A549 (cell line): ENCODE data around the gene PRR14. TPM values are rescaled to one million over a fixed set of nuclear protein-coding genes. Genes with fewer than 3 reads are reported as not detected.

Source experiments
- ATAC-seq, 2 experiments: fragments of 200-7000 bp in 1 of 2; fragments of >200 bp in 1 of 2; cut with Nextera tagmentation in 1 of 2; cut with Tn5 transposase in 1 of 2; 3 replicates each; pipeline versions ENCODE4 v1.8.0 to v1.9.1; 2018 to 2020; ENCODE audit warnings: mild to moderate bottlenecking in 1 of 2, moderate library complexity in 1 of 2
- CTCF ChIA-PET: fragments of 300-600 bp; sonication (Branson Sonifier 250); formaldehyde crosslinking; extraction: SDS; loops from one replicate; lab custom pipeline; 2021; ENCODE audit warnings: antibody characterized with exemption, inconsistent platforms; lab: Yijun Ruan, JAX
- POLR2A ChIA-PET: fragments of 350-600 bp; formaldehyde crosslinking; extraction: SDS; loops from one replicate; lab custom pipeline; 2021; ENCODE audit warnings: antibody characterized with exemption, inconsistent platforms; lab: Yijun Ruan, JAX
- DNase-seq, 2 experiments: peaks; one replicate each; pipeline versions ENCODE4 v3.0.0 to v3.0.0-alpha.2; 2011 to 2016; ENCODE audit warnings: low read depth in 1 of 2, low spot score in 1 of 2
- FAIRE-seq: peaks from 2 replicates; lab custom pipeline; 2011; peaks lifted over from hg19 to GRCh38; lab: Jason Lieb, UNC
- H3K27ac ChIP-seq, 2 experiments: fragments of >200 bp; sonication (Bioruptor Twin); formaldehyde crosslinking; 3 replicates each; pipeline ENCODE4 v1.5.1; 2016 to 2017
- H3K4me1 ChIP-seq: fragments of >200 bp; sonication (Bioruptor Twin); formaldehyde crosslinking; 3 replicates; pipeline ENCODE4 v1.6.1; 2016
- H3K4me2 ChIP-seq: fragments of >200 bp; sonication (Bioruptor Twin); formaldehyde crosslinking; 3 replicates; pipeline ENCODE4 v1.6.1; 2016
- H3K4me3 ChIP-seq: fragments of >200 bp; sonication (Bioruptor Twin); formaldehyde crosslinking; 3 replicates; pipeline ENCODE4 v1.5.1; 2016
- H3K9me3 ChIP-seq: fragments of >200 bp; sonication (Bioruptor Twin); formaldehyde crosslinking; 3 replicates; pipeline ENCODE4 v1.6.1; 2016
- BHLHE40 ChIP-seq: IDR thresholded peaks from 2 replicates; pipeline ENCODE4 v1.6.1; 2012; ENCODE audit warnings: low read depth, low read length, inconsistent platforms
- CBX2 ChIP-seq: fragments of 200-600 bp; sonication (generic); IDR thresholded peaks from 2 replicates; pipeline ENCODE4 v1.6.1; 2016; ENCODE audit warnings: low read depth, mild to moderate bottlenecking, borderline replicate concordance
- CEBPB ChIP-seq, 2 experiments: fragments of >200 bp in 1 of 2; sonication (Bioruptor Twin) in 1 of 2; formaldehyde crosslinking in 1 of 2; IDR thresholded peaks; 2 replicates each; pipeline ENCODE4 v1.6.1; 2012 to 2016
- CTCF ChIP-seq: fragments of >200 bp; sonication (Bioruptor Twin); formaldehyde crosslinking; IDR thresholded peaks from 3 replicates; pipeline ENCODE4 v1.5.1; 2016
- EHF ChIP-seq: fragments of 250-450 bp; sonication (Bioruptor Pico); IDR thresholded peaks from 2 replicates; pipeline ENCODE4 v1.5.0; 2020; ENCODE audit warnings: mild to moderate bottlenecking
- EHMT2 ChIP-seq: fragments of 200-600 bp; sonication (generic); IDR thresholded peaks from 2 replicates; pipeline ENCODE4 v1.6.1; 2016; ENCODE audit warnings: antibody characterized with exemption, low read depth, mild to moderate bottlenecking, moderate library complexity
- EP300 ChIP-seq, 2 experiments: fragments of >200 bp; sonication (Bioruptor Twin); formaldehyde crosslinking; IDR thresholded peaks; 2 replicates in 1 of 2; 3 replicates in 1 of 2; pipeline ENCODE4 v1.6.1; 2016 to 2017
- HES2 ChIP-seq: fragments of >200 bp; sonication (Bioruptor Twin); formaldehyde crosslinking; IDR thresholded peaks from 2 replicates; pipeline ENCODE4 v1.6.1; 2016
- HEYL ChIP-seq: fragments of 250-450 bp; sonication (Bioruptor Pico); IDR thresholded peaks from 2 replicates; pipeline ENCODE4 v1.8.0; 2021; ENCODE audit warnings: mild to moderate bottlenecking, moderate library complexity
- JUNB ChIP-seq: fragments of >200 bp; sonication (Bioruptor Twin); formaldehyde crosslinking; IDR thresholded peaks from 2 replicates; pipeline ENCODE4 v1.6.1; 2016
- MAX ChIP-seq: IDR thresholded peaks from 2 replicates; pipeline ENCODE4 v1.6.1; 2012
- MAZ ChIP-seq: fragments of 150-350 bp; IDR thresholded peaks from 2 replicates; pipeline ENCODE4 v1.6.1; 2014; ENCODE audit warnings: antibody characterized with exemption, low read depth, low read length, borderline replicate concordance
- PBX3 ChIP-seq: IDR thresholded peaks from 2 replicates; pipeline ENCODE4 v1.6.1; 2012
- POLR2A ChIP-seq: IDR thresholded peaks from 2 replicates; pipeline ENCODE4 v1.6.1; 2012; ENCODE audit warnings: mild to moderate bottlenecking, low read length
- RAD21 ChIP-seq, 2 experiments: fragments of >200 bp in 1 of 2; sonication (Bioruptor Twin) in 1 of 2; formaldehyde crosslinking in 1 of 2; IDR thresholded peaks in 1 of 2; conservative IDR thresholded peaks in 1 of 2; 2 replicates in 1 of 2; 3 replicates in 1 of 2; pipeline ENCODE4 v1.6.1; 2012 to 2018; ENCODE audit warnings: inconsistent platforms in 1 of 2
- REST ChIP-seq: fragments of 200-600 bp; sonication (generic); IDR thresholded peaks from 2 replicates; pipeline ENCODE4 v1.6.1; 2016; ENCODE audit warnings: antibody characterized with exemption, mild to moderate bottlenecking, moderate library complexity
- SMC3 ChIP-seq: fragments of >200 bp; sonication (Bioruptor Twin); formaldehyde crosslinking; IDR thresholded peaks from 3 replicates; pipeline ENCODE4 v1.6.1; 2018; ENCODE audit warnings: inconsistent platforms
- SREBF2 ChIP-seq: fragments of 450-650 bp; IDR thresholded peaks from 2 replicates; pipeline ENCODE4 v1.6.1; 2014; ENCODE audit warnings: mild to moderate bottlenecking, moderate library complexity
- TFCP2L1 ChIP-seq: fragments of 250-450 bp; sonication (Bioruptor Pico); IDR thresholded peaks from 2 replicates; pipeline ENCODE4 v1.5.0; 2021; ENCODE audit warnings: mild to moderate bottlenecking
- ZC3H11A ChIP-seq: fragments of 450-650 bp; IDR thresholded peaks from 2 replicates; pipeline ENCODE4 v1.6.1; 2014; ENCODE audit warnings: antibody characterized with exemption, mild to moderate bottlenecking
- ZSCAN20 ChIP-seq: fragments of 250-450 bp; sonication (Bioruptor Pico); IDR thresholded peaks from 2 replicates; pipeline ENCODE4 v1.8.0; 2022; ENCODE audit warnings: mild to moderate bottlenecking, moderate library complexity
- WGBS: methylation state at CpG from one replicate; pipeline ENCODE4 v1.1.6; 2017; ENCODE audit errors: missing lambda C conversion rate; 5-methylcytosine and 5-hydroxymethylcytosine counted together
- polyA plus RNA-seq, 4 experiments: library from polyadenylated mRNA; depleted of rRNA in 3 of 4; stranded (reverse); fragments of >200 nt; fragmentation: RNase III in 1 of 4; extraction: RNeasy Plus Mini Kit Qiagen cat#74134 plus additional on column Dnase treatment in 1 of 4; gene quantifications; 2 replicates in 3 of 4; 3 replicates in 1 of 4; pipeline ENCODE4 v1.2.3, GENCODE V29; 2011 to 2017

PRR14 gene
- polyA plus RNA-seq, 2 of the 4 experiments (the other 2 are of a cell fraction), result 6.3 to 18.2 TPM

GRCh38 chr16:30656388-30656787, 5.6 kb downstream of the PRR14 start:
- FAIRE-seq, result no peak
- Histone ChIP-seq H3K4me1 (peaks cover 27% of the 10 kb centered on the region), H3K9me3 (no peaks in the 10 kb centered on the region), H3K4me2 (no peak overlapping the region), H3K4me3 (no peak overlapping the region), H3K27ac (no peak overlapping the region)
- 94% methylated on average over 8 of the region's 8 CpGs for WGBS
- ChIA-PET POLR2A (no interaction called here), CTCF (interaction anchor here (0.7 to 1.3 kb wide), 6 partner anchors 28 to 247 kb away, joined by 3 to 8 read pairs (median 4); partner anchors contain the start of gene DCTPP1)
- DNase-seq, result no peak
- ATAC-seq, result no peak
- no peak for TF ChIP-seq SREBF2
- no peak for TF ChIP-seq SMC3
- no peak for TF ChIP-seq CBX2
- no peak for TF ChIP-seq JUNB

GRCh38 chr16:30656974-30657865, 6.5 kb downstream of the PRR14 start:
- Histone ChIP-seq H3K9me3 (no peaks in the 10 kb centered on the region), H3K4me2 (peak overlapping the region; percentile 89), H3K27ac (peak overlapping the region; percentile 81 to 84), H3K4me1 (peaks cover 27% of the 10 kb centered on the region), H3K4me3 (peak overlapping the region; percentile 49)
- FAIRE-seq (no peak), DNase-seq (peak in 1 of 2 experiments; percentile 32), ATAC-seq (peak; percentile 0 to 14; a peak in 4 of 6 replicates)
- POLR2A ChIA-PET, result interaction anchor here (0.5 kb wide), 1 partner anchor 37 kb away, joined by 3 read pairs; no protein-coding TSS in a partner anchor
- WGBS, result 48% methylated on average over 26 of the region's 32 CpGs
- TF ChIP-seq ZC3H11A, result no peak
- TF ChIP-seq HEYL, result no peak
- TF ChIP-seq HES2, result no peak
- TF ChIP-seq EHMT2, result no peak
- no peak for TF ChIP-seq EP300 (IDR thresholded peaks at IDR 0.05)
- no peak for TF ChIP-seq MAZ
- TF ChIP-seq POLR2A, result no peak
- no peak for TF ChIP-seq CEBPB (IDR thresholded peaks at IDR 0.05)
- no peak for TF ChIP-seq TFCP2L1 (CRISPR knock-in tag)
- TF ChIP-seq EHF (CRISPR knock-in tag), result no peak
- no peak for TF ChIP-seq BHLHE40
- CTCF ChIA-PET, result interaction anchor here (0.6 to 0.8 kb wide), 3 partner anchors 22 to 228 kb away, joined by 3 read pairs; partner anchors contain the start of gene DCTPP1

GRCh38 chr16:30657866-30658730, 7.3 kb downstream of the PRR14 start, which contains the start of gene FBRS:
TSS of gene FBRS (plus strand) at chr16:30658431. CDS start at chr16:30659519, 1,088 bp downstream.
- H3K4me1 ChIP-seq, result peaks cover 23% of the 10 kb centered on the region
- peak within 1 kb of the TSS; percentile 96 for H3K4me2 ChIP-seq
- ChIA-PET POLR2A (interaction anchor here (0.6 to 2.1 kb wide), 15 partner anchors 8 to 593 kb away, joined by 3 to 14 read pairs (median 4); partner anchors contain the start of genes ALDOA, KAT8, PRR14 and SRCAP), CTCF (interaction anchor here (0.6 to 3.8 kb wide), 11 partner anchors 8 to 228 kb away, joined by 3 to 39 read pairs (median 3); partner anchors contain the start of genes DCTPP1 and PRR14)
- H3K9me3 ChIP-seq, result no peaks in the 10 kb centered on the region
- peak; percentile 83 to 90 for ATAC-seq
- 2% methylated on average over 35 of the region's 86 CpGs for WGBS
- peak within 1 kb of the TSS; percentile 90 for H3K4me3 ChIP-seq
- FAIRE-seq, result peak; percentile 81
- H3K27ac ChIP-seq, result peak within 1 kb of the TSS; percentile 87 to 99
- DNase-seq, result peak; percentile 97 to 100
- TF ChIP-seq CBX2, result no peak
- peak; percentile 51 to 80 for TF ChIP-seq RAD21 (conservative IDR thresholded peaks at IDR 0.05 in 1 of 2, IDR thresholded peaks at IDR 0.05 in 1 of 2)
- TF ChIP-seq POLR2A, result peak; percentile 83
- peak; percentile 74 for TF ChIP-seq MAX
- peak; percentile 88 for TF ChIP-seq CTCF
- TF ChIP-seq TFCP2L1 (CRISPR knock-in tag), result peak; percentile 32; the same call in 1 of the 2 replicates
- TF ChIP-seq HES2, result no peak
- TF ChIP-seq ZC3H11A, result no peak
- TF ChIP-seq ZSCAN20 (CRISPR knock-in tag), result no peak
- TF ChIP-seq REST, result no peak
- TF ChIP-seq SMC3, result peak; percentile 61
- TF ChIP-seq CEBPB (IDR thresholded peaks at IDR 0.05), result 0 out of 4 replicates have a peak, but pooled peaks of 1 of the 2 experiments have one; percentile 25
- TF ChIP-seq PBX3, result peak; percentile 11; the same call in 1 of the 2 replicates
